GM23248 (cell line): Measurements from ENCODE around the gene WIZ. TPM values are rescaled to one million over a fixed set of nuclear protein-coding genes. Genes with fewer than 3 reads are reported as not detected.

Experiments used
- DNase-seq: peaks from one replicate; pipeline ENCODE4 v3.0.0-alpha.2; 2015
- H2AFZ ChIP-seq: fragments of 200-600 bp; sonication (generic); 2 replicates; pipeline ENCODE4 v1.6.1; 2016; ENCODE audit warnings: antibody characterized with exemption
- H3F3A ChIP-seq: fragments of 200-600 bp; sonication (generic); 2 replicates; pipeline ENCODE4 v1.6.1; 2016; ENCODE audit warnings: mild to moderate bottlenecking, antibody characterized with exemption, mixed run types; ENCODE audit not compliant: insufficient read depth
- H3K27ac ChIP-seq: fragments of 200-600 bp; sonication (generic); 2 replicates; pipeline ENCODE4 v1.5.1; 2016; ENCODE audit warnings: mild to moderate bottlenecking
- H3K27me3 ChIP-seq: fragments of 200-600 bp; sonication (generic); replicated peaks from 2 replicates; pipeline ENCODE4 v1.6.1; 2016; ENCODE audit warnings: mild to moderate bottlenecking; ENCODE audit not compliant: insufficient read depth
- H3K36me3 ChIP-seq: fragments of 200-600 bp; sonication (generic); 2 replicates; pipeline ENCODE4 v1.6.1; 2016; ENCODE audit warnings: low read depth, mild to moderate bottlenecking
- H3K4me1 ChIP-seq: fragments of 200-600 bp; sonication (generic); 2 replicates; pipeline ENCODE4 v1.6.1; 2016; ENCODE audit warnings: mild to moderate bottlenecking; ENCODE audit not compliant: insufficient read depth
- H3K4me2 ChIP-seq: fragments of 200-600 bp; sonication (generic); one replicate; pipeline ENCODE4 v1.6.1; 2016; ENCODE audit warnings: mild to moderate bottlenecking; ENCODE audit not compliant: unreplicated experiment
- H3K4me3 ChIP-seq: fragments of 200-600 bp; sonication (generic); 2 replicates; pipeline ENCODE4 v1.5.1; 2016; ENCODE audit warnings: mild to moderate bottlenecking
- H3K79me2 ChIP-seq: fragments of 200-600 bp; sonication (generic); 2 replicates; pipeline ENCODE4 v1.6.1; 2016; ENCODE audit warnings: mild to moderate bottlenecking; ENCODE audit not compliant: insufficient read depth
- H3K9ac ChIP-seq: fragments of 200-600 bp; sonication (generic); 2 replicates; pipeline ENCODE4 v1.6.1; 2016; ENCODE audit warnings: mild to moderate bottlenecking
- H3K9me2 ChIP-seq: fragments of 200-600 bp; sonication (generic); 2 replicates; pipeline ENCODE4 v1.6.1; 2016; ENCODE audit warnings: mixed run types, mild to moderate bottlenecking, moderate library complexity; ENCODE audit not compliant: insufficient read depth
- H3K9me3 ChIP-seq: fragments of 200-600 bp; sonication (generic); one replicate; pipeline ENCODE4 v1.6.1; 2017; ENCODE audit warnings: low read depth
- H4K20me1 ChIP-seq: fragments of 200-600 bp; sonication (generic); 2 replicates; pipeline ENCODE4 v1.6.0; 2016; ENCODE audit not compliant: insufficient read depth
- EZH2 ChIP-seq: fragments of 200-600 bp; sonication (generic); IDR thresholded peaks from 2 replicates; pipeline ENCODE4 v1.6.1; 2018; ENCODE audit warnings: antibody characterized with exemption, mild to moderate bottlenecking; ENCODE audit not compliant: insufficient read depth, poor library complexity, severe bottlenecking
- EZH2phosphoT487 ChIP-seq: fragments of 200-600 bp; sonication (generic); IDR thresholded peaks from 2 replicates; pipeline ENCODE4 v1.6.1; 2018; ENCODE audit warnings: antibody characterized with exemption, moderate library complexity, mild to moderate bottlenecking, low read depth; ENCODE audit not compliant: insufficient read depth
- WGBS, 2 experiments: methylation state at CpG; one replicate each; pipeline ENCODE4 v1.1.6; 2015 to 2017; ENCODE audit warnings: low lambda C conversion rate in 2 of 2, low coverage in 1 of 2; ENCODE audit errors: missing lambda C conversion rate in 2 of 2; 5-methylcytosine and 5-hydroxymethylcytosine counted together
- in situ Hi-C: fragments of 300-500 bp; cut with MboI; formaldehyde crosslinking; loops from 2 replicates; pipeline ENCODE4 v1.15.0; 2020
- polyA plus RNA-seq: library from polyadenylated mRNA; unstranded; fragments of >200 nt; fragmentation: Nextera tagmentation; extraction: Ambion mirVana; gene quantifications from 2 replicates; pipeline ENCODE4 v1.2.1, GENCODE V29; 2016
- total RNA-seq: library from RNA; depleted of rRNA; stranded (reverse); fragments of >200 nt; shearing (Covaris generic); gene quantifications from 2 replicates; pipeline ENCODE4 v1.2.3, GENCODE V29; 2014

Gene WIZ
- total and polyA plus RNA-seq, 2 experiments from 2014 or later, result 6.1 to 22.0 TPM

GRCh38 chr19:15427991-15428471 lies 21.7 kb downstream of the WIZ start:
- peaks cover 62% of the 10 kb centered on the region for H3K79me2 ChIP-seq
- WGBS, 2 experiments, result 85 to 92% methylated on average over 26 to 35 of the region's 35 CpGs
- no peak overlapping the region for H3K4me2 ChIP-seq
- H3K9ac ChIP-seq, result no peak overlapping the region
- H3K9me3 ChIP-seq, result no peaks in the 10 kb centered on the region
- H3K36me3 ChIP-seq, result peaks cover 17% of the 10 kb centered on the region
- H3K4me3 ChIP-seq, result no peak overlapping the region
- no peak for TF ChIP-seq EZH2
- TF ChIP-seq EZH2phosphoT487, result no peak
- no peak overlapping the region for H3K27ac ChIP-seq
- H2AFZ ChIP-seq, result no peak overlapping the region
- H3F3A ChIP-seq, result no peaks in the 10 kb centered on the region
- DNase-seq, result no peak
- H3K4me1 ChIP-seq, result peaks cover 13% of the 10 kb centered on the region
- no peaks in the 10 kb centered on the region for H3K9me2 ChIP-seq
- no peaks in the 10 kb centered on the region for H4K20me1 ChIP-seq
- no peaks in the 10 kb centered on the region for H3K27me3 ChIP-seq
- in situ Hi-C loops, result no loop called here

DNA sequence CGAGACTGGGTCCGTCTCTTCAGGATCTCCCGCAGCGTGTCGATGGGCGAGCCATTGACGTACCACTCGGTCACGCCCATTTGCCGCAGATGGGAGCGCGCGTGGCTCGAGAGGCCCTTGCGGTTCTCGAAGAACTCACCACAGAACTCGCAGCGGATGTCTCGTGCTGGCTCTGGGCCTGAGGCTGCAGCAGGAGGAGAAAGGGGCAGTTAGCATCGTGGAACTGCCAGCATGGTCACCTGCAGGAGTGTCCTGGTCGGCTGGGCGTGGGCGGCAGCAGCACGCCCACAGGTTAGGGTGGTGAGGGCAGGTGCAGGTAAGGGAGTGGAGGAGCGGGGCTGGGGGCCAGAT lies 22.4 kb downstream of the WIZ start:
- Histone ChIP-seq H3K4me2 (no peak overlapping the region), H3K9me2 (no peaks in the 10 kb centered on the region), H3K4me3 (no peak overlapping the region), H3F3A (no peaks in the 10 kb centered on the region), H3K4me1 (peaks cover 13% of the 10 kb centered on the region), H3K27me3 (no peaks in the 10 kb centered on the region), H3K9me3 (no peaks in the 10 kb centered on the region), H2AFZ (no peak overlapping the region), H3K9ac (no peak overlapping the region), H4K20me1 (no peaks in the 10 kb centered on the region), H3K27ac (no peak overlapping the region), H3K36me3 (peaks cover 22% of the 10 kb centered on the region), H3K79me2 (peaks cover 62% of the 10 kb centered on the region)
- TF ChIP-seq EZH2phosphoT487 (no peak), EZH2 (no peak)
- in situ Hi-C loops, result no loop called here
- WGBS, 2 experiments, result 96 to 97% methylated on average over 25 of the region's 25 CpGs
- no peak for DNase-seq

DNA sequence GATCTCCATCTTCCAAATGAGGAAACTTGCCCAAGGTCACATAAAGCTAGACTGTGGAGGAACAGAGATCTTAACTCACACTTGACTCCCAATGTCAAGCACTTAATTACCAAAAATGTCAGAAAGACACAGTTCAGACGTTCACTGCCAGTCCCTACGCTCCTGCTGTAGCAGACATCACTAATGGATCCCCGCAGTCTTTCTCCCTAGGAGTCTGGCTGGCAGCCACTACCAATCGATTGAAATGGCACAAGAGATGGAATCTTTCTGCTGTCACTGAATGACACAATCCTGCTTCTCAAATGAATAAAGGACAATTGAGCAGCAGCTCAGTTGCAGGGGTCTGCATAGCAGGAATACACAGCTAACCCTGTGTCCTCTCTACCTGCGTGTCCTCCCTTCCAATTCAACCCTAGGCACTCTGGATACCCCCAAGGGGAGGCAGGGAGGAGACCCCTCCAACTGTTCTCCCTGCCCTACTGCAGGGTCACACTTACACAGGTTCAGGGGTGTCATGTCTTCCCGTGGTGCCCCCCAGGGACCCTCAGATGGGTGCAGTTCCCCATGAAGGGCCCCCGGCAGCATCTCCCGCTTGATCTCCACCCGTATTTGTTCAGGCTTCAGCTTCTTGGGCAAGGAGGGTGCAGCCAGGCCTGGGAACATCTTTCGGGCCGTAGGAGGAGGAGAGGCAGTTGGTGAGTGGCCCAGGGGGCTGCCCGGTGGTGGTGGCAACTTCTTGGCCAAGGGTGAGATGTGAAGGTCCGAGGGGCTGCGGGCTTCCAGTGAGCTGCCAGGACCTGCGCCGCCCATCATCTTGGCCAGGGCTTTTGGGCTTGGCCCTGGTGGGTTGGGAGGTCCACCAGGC lies 23.0 kb downstream of the WIZ start:
- Histone ChIP-seq H3K27me3 (no peaks in the 10 kb centered on the region), H3K79me2 (peaks cover 57% of the 10 kb centered on the region), H3K36me3 (peaks cover 22% of the 10 kb centered on the region), H3K9ac (no peak overlapping the region), H3K4me3 (no peak overlapping the region), H4K20me1 (no peaks in the 10 kb centered on the region), H3K9me2 (no peaks in the 10 kb centered on the region), H3F3A (no peaks in the 10 kb centered on the region), H3K9me3 (no peaks in the 10 kb centered on the region), H3K27ac (no peak overlapping the region), H2AFZ (no peak overlapping the region), H3K4me1 (peaks cover 13% of the 10 kb centered on the region), H3K4me2 (no peak overlapping the region)
- 79 to 83% methylated on average over 16 of the region's 16 CpGs for WGBS, 2 experiments
- in situ Hi-C loops, result no loop called here
- TF ChIP-seq EZH2, result no peak
- TF ChIP-seq EZH2phosphoT487, result no peak
- DNase-seq, result no peak

DNA sequence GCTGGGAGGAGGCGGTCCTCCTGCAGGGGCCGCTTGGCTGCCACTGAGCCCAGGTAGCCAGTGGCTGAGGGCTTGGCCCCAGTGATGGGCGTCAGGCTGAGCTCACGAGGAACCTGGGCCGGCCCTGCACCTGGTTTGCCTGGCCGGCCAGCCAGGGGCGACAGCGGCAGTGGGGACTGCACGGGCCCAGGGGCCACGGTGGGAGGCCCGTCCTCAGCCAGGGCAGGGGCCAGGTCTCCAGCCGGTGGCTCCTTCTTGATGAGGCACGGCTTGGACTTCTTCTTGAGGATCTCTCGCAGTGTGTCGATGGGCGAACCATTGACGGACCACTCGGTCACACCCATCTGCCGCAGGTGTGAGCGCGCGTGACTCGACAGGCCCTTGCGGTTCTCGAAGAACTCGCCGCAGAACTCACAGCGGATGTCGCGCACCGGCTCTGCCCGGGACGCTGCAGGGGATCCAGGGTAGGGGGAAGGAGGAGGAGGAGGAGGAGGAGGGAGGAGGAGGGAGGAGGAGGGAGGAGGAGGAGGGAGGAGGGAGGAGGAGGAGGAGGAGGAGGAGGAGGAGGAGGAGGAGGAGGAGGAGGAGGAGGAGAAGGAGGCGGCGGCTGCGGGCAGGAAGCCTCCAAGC lies 24.3 kb downstream of the WIZ start:
- Histone ChIP-seq H3K79me2 (peaks cover 44% of the 10 kb centered on the region), H3K9me2 (no peaks in the 10 kb centered on the region), H3K9me3 (no peaks in the 10 kb centered on the region), H2AFZ (no peak overlapping the region), H3K9ac (no peak overlapping the region), H3K4me3 (no peak overlapping the region), H3K27ac (no peak overlapping the region), H3K36me3 (peaks cover 22% of the 10 kb centered on the region), H4K20me1 (no peaks in the 10 kb centered on the region), H3F3A (peaks cover 9% of the 10 kb centered on the region; the same call in 1 of the 2 replicates), H3K27me3 (no peaks in the 10 kb centered on the region), H3K4me2 (no peak overlapping the region), H3K4me1 (peaks cover under 1% of the 10 kb centered on the region; the same call in 1 of the 2 replicates)
- 94 to 96% methylated on average over 32 to 35 of the region's 36 CpGs for WGBS, 2 experiments
- no peak for DNase-seq
- TF ChIP-seq EZH2 (no peak), EZH2phosphoT487 (no peak)
- in situ Hi-C loops, result no loop called here
